GM19328 (cell line): ENCODE data around the gene NUDT8.
"Not testable (repeated sequence)": the region's sequence is repeated elsewhere in the genome, so short reads cannot be mapped to it uniquely, and the experiment has no call there.

Experiments
- ATAC-seq: cut with Tn5 transposase; IDR thresholded peaks from one replicate; pipeline ENCODE4 v1.9.1; 2021; ENCODE audit warnings: mild to moderate bottlenecking, moderate library complexity; ENCODE audit not compliant: unreplicated experiment

The NUDT8 gene

GRCh38 chr11:67642173-67643120 is 12.7 kb upstream of the NUDT8 start:
- ATAC-seq = no peak

GRCh38 chr11:67641338-67642172 is 11.8 kb upstream of the NUDT8 start:
- no peak for ATAC-seq

- no peak for ATAC-seq
Measured at GRCh38 chr11:67640758-67641337, 11.1 kb upstream of the NUDT8 start.

GRCh38 chr11:67640021-67640757 is 10.5 kb upstream of the NUDT8 start:
- ATAC-seq = no peak

- ATAC-seq = no peak
Measured at GRCh38 chr11:67639438-67639859, 9.7 kb upstream of the NUDT8 start, which contains the start of gene TBX10. TSS of gene TBX10 (minus strand) at chr11:67639763. CDS start at chr11:67639472, 291 bp downstream.

- no peak for ATAC-seq
Measured at GRCh38 chr11:67638535-67639437, 9.0 kb upstream of the NUDT8 start.

GRCh38 chr11:67637441-67637840 is 7.7 kb upstream of the NUDT8 start:
- not testable (repeated sequence) for ATAC-seq

GRCh38 chr11:67636962-67637361 is 7.2 kb upstream of the NUDT8 start:
- no peak for ATAC-seq

- no peak for ATAC-seq
Measured at GRCh38 chr11:67635231-67635521, 5.4 kb upstream of the NUDT8 start.

GRCh38 chr11:67634366-67635230 is 4.9 kb upstream of the NUDT8 start:
- no peak for ATAC-seq

GRCh38 chr11:67633758-67634365 is 4.1 kb upstream of the NUDT8 start:
- no peak for ATAC-seq

GRCh38 chr11:67632982-67633755 is 3.4 kb upstream of the NUDT8 start:
- no peak for ATAC-seq

GRCh38 chr11:67632175-67632981 is 2.6 kb upstream of the NUDT8 start:
- ATAC-seq = no peak

- no peak for ATAC-seq
Measured at GRCh38 chr11:67631853-67632174, 2.1 kb upstream of the NUDT8 start.

- ATAC-seq = no peak
Measured at GRCh38 chr11:67631411-67631810, 1.7 kb upstream of the NUDT8 start.

- ATAC-seq = no peak
Measured at GRCh38 chr11:67630943-67631331, 1.2 kb upstream of the NUDT8 start.
